H1 (cell line): ENCODE measurements around the gene APOBEC2.

Experiments used
- CTCF ChIP-seq, 3 experiments: IDR thresholded peaks; 1 replicate in 2 of 3; 2 replicates in 1 of 3; pipeline versions ENCODE4 v1.5.1 to v1.6.1; 2011; ENCODE audit warnings: low read length in 3 of 3, mild to moderate bottlenecking in 3 of 3, inconsistent platforms in 2 of 3, low read depth in 1 of 3, moderate library complexity in 1 of 3; ENCODE audit not compliant: insufficient read depth in 1 of 3; ENCODE audit errors: control extremely low read depth in 1 of 3
- EP300 ChIP-seq, 2 experiments: IDR thresholded peaks; 1 replicate in 1 of 2; 2 replicates in 1 of 2; pipeline ENCODE4 v1.6.1; 2011 to 2012; ENCODE audit warnings: low read depth in 2 of 2, low read length in 2 of 2, mild to moderate bottlenecking in 2 of 2, borderline replicate concordance in 1 of 2, inconsistent platforms in 1 of 2, moderate library complexity in 1 of 2
- KDM1A ChIP-seq: fragments of 200-600, 300-600 bp; sonication (generic); IDR thresholded peaks from 2 replicates; pipeline ENCODE4 v1.7.1; 2016; ENCODE audit warnings: mild to moderate bottlenecking, low read length, borderline replicate concordance

GRCh38 chr6:41042226-41043055, 10.6 kb upstream of the APOBEC2 start, which contains the start of gene TSPO2:
- TF ChIP-seq KDM1A (no peak), CTCF (IDR thresholded peaks at IDR 0.05; ENCODE audit: control extremely low read depth in 1 of 3, insufficient read depth in 1 of 3, low read depth in 1 of 3, low read length in 3 of 3) (no peak), EP300 (IDR thresholded peaks at IDR 0.05; ENCODE audit: borderline replicate concordance in 1 of 2, low read depth in 2 of 2, low read length in 2 of 2) (no peak)
